Measurements from ENCODE around the gene SFI1. TPM values are rescaled to one million over a fixed set of nuclear protein-coding genes. Genes with fewer than 3 reads are reported as not detected.
A peak's percentile ranks its signal among the peaks of the same experiment; 100 is the strongest.
"Not testable (repeated sequence)": the region's sequence is repeated elsewhere in the genome, so short reads cannot be mapped to it uniquely, and the experiment has no call there.

The SFI1 gene
- total and polyA plus RNA-seq, 11 donors = 2.2 to 18.3 (median 6.4) TPM

- intact Hi-C loops (cut with DNase I) = no loop called here
- WGBS, 4 donors = 94 to 98% (median 97%) methylated on average over 5 of the region's 5 CpGs
- H3K27ac ChIP-seq = no peak overlapping the region
Measured at GRCh38 chr22:31540966-31541365, 44.6 kb downstream of the SFI1 start.

GRCh38 chr22:31544481-31545480, 48.4 kb downstream of the SFI1 start:
- 90 to 97% (median 94%) methylated on average over 15 of the region's 15 CpGs for WGBS, 4 donors
- ATAC-seq (no peak), DNase-seq (no peak)
- H3K27ac ChIP-seq = no peak overlapping the region
- no peaks in the 10 kb centered on the region for H3K4me1 ChIP-seq
- intact Hi-C loops (cut with DNase I) = no loop called here
- no peak for TF ChIP-seq CTCF (IDR thresholded peaks at IDR 0.05)
- TF ChIP-seq POLR2A (IDR thresholded peaks at IDR 0.05) = no peak
- no peak overlapping the region for H3K4me3 ChIP-seq
- no peaks in the 10 kb centered on the region for H3K27me3 ChIP-seq
- H3K36me3 ChIP-seq = peaks cover 0 to 23% (median 9%) of the 10 kb centered on the region in 9 donors
- no peaks in the 10 kb centered on the region for H3K9me3 ChIP-seq

More at GRCh38 chr22:31540966-31541365, 44.6 kb downstream of the SFI1 start:
- Histone ChIP-seq H3K4me1 (no peaks in the 10 kb centered on the region), H3K9me3 (no peaks in the 10 kb centered on the region), H3K4me3 (no peak overlapping the region), H3K27me3 (no peaks in the 10 kb centered on the region), H3K36me3 (peaks cover 0 to 5% (median 0%) of the 10 kb centered on the region in 9 donors)
- TF ChIP-seq CTCF (IDR thresholded peaks at IDR 0.05) (no peak), POLR2A (IDR thresholded peaks at IDR 0.05) (no peak)
- ATAC-seq (no peak), DNase-seq (no peak)

GRCh38 chr22:31550871-31551370, 54.6 kb downstream of the SFI1 start:
- Histone ChIP-seq H3K27ac (no peak overlapping the region), H3K4me3 (no peak overlapping the region), H3K4me1 (no peaks in the 10 kb centered on the region), H3K27me3 (no peaks in the 10 kb centered on the region), H3K9me3 (no peaks in the 10 kb centered on the region), H3K36me3 (peaks cover 0 to 55% (median 21%) of the 10 kb centered on the region in 9 donors)
- ATAC-seq = no peak
- DNase-seq = no peak
- TF ChIP-seq POLR2A (IDR thresholded peaks at IDR 0.05) (no peak), CTCF (IDR thresholded peaks at IDR 0.05) (no peak)
- WGBS, 4 donors = 62 to 66% (median 64%) methylated on average over 4 of the region's 4 CpGs
- intact Hi-C loops (cut with DNase I) = loop anchor here in 1 of 10 donors (10.0 kb wide), 1 partner anchor 424 kb away; no protein-coding TSS in a partner anchor

- Histone ChIP-seq H3K9me3 (no peaks in the 10 kb centered on the region), H3K36me3 (peaks cover 0 to 28% (median 6%) of the 10 kb centered on the region in 9 donors), H3K27ac (no peak overlapping the region), H3K4me1 (peaks cover 0 to 4% (median 0%) of the 10 kb centered on the region in 12 donors), H3K27me3 (no peaks in the 10 kb centered on the region), H3K4me3 (no peak overlapping the region)
- ATAC-seq (no peak), DNase-seq (no peak)
- intact Hi-C loops (cut with DNase I) = loop anchor here in 6 of 10 donors (1.0 to 10.0 kb wide), 4 partner anchors 76 to 418 kb away; no protein-coding TSS in a partner anchor
- 71 to 75% (median 75%) methylated on average over 9 of the region's 9 CpGs for WGBS, 4 donors
- TF ChIP-seq POLR2A (IDR thresholded peaks at IDR 0.05) = no peak
- TF ChIP-seq CTCF (IDR thresholded peaks at IDR 0.05) = peak; percentile 26 to 69 (median 59)
Measured at GRCh38 chr22:31556627-31557203, 60.4 kb downstream of the SFI1 start.

GRCh38 chr22:31558546-31558945, 62.2 kb downstream of the SFI1 start:
- ATAC-seq, H3K9me3 ChIP-seq, DNase-seq, H3K4me3 ChIP-seq, H3K27ac ChIP-seq, H3K27me3 ChIP-seq, H3K4me1 ChIP-seq: not testable (repeated sequence)
- intact Hi-C loops (cut with DNase I) = loop anchor here in 5 of 10 donors (2.0 to 10.0 kb wide), 3 partner anchors 74 to 416 kb away; no protein-coding TSS in a partner anchor
- 93 to 96% (median 94%) methylated on average over 9 of the region's 9 CpGs for WGBS, 4 donors
- peaks cover 0 to 28% (median 4%) of the 10 kb centered on the region in 9 donors for H3K36me3 ChIP-seq

Measured in heart left ventricle (tissue), 16 donors.